Osteoblast (primary cell): ENCODE measurements around the gene KCTD19. TPM values are rescaled to one million over a fixed set of nuclear protein-coding genes. Genes with fewer than 3 reads are reported as not detected.

Experiments
- DNase-seq: peaks from one replicate; pipeline ENCODE4 v3.0.0; 2011; ENCODE audit warnings: low spot score, mixed read lengths; ENCODE audit not compliant: insufficient read length; ENCODE audit errors: missing footprints
- H2AFZ ChIP-seq: 2 replicates; pipeline ENCODE4 v1.6.0; 2011; ENCODE audit warnings: mild to moderate bottlenecking, low read length
- H3K27ac ChIP-seq: 2 replicates; pipeline ENCODE4 v1.5.1; 2011; ENCODE audit warnings: mild to moderate bottlenecking, low read depth, low read length, moderate library complexity
- H3K27me3 ChIP-seq: 2 replicates; pipeline ENCODE4 v1.6.0; 2012; ENCODE audit warnings: mild to moderate bottlenecking, control low read depth, inconsistent platforms, low read length, moderate library complexity; ENCODE audit not compliant: insufficient read depth
- H3K36me3 ChIP-seq: 2 replicates; pipeline ENCODE4 v1.5.1; 2011; ENCODE audit warnings: mild to moderate bottlenecking, low read length, control low read depth, moderate library complexity; ENCODE audit not compliant: insufficient read depth
- H3K4me1 ChIP-seq: 2 replicates; pipeline ENCODE4 v1.5.1; 2011; ENCODE audit warnings: mild to moderate bottlenecking, low read length, control low read depth, moderate library complexity; ENCODE audit not compliant: insufficient read depth
- H3K4me2 ChIP-seq: 2 replicates; pipeline ENCODE4 v1.6.0; 2011; ENCODE audit warnings: mild to moderate bottlenecking, low read length; ENCODE audit not compliant: insufficient read depth
- H3K4me3 ChIP-seq: fragments of 200-600 bp; sonication (generic); 3 replicates; pipeline ENCODE4 v1.5.1; 2012; ENCODE audit warnings: mild to moderate bottlenecking, low read length, inconsistent platforms; ENCODE audit not compliant: insufficient read depth
- H3K79me2 ChIP-seq: 2 replicates; pipeline ENCODE4 v1.6.0; 2012; ENCODE audit warnings: mild to moderate bottlenecking, low read length, control low read depth, inconsistent platforms; ENCODE audit not compliant: insufficient read depth
- H3K9me3 ChIP-seq: 2 replicates; pipeline ENCODE4 v1.5.1; 2011; ENCODE audit warnings: low read depth, low read length, control low read depth
- H4K20me1 ChIP-seq: 2 replicates; pipeline ENCODE4 v1.6.0; 2012; ENCODE audit warnings: mild to moderate bottlenecking, low read length, control low read depth; ENCODE audit not compliant: insufficient read depth
- CTCF ChIP-seq: IDR thresholded peaks from 2 replicates; pipeline ENCODE4 v1.5.1; 2011; ENCODE audit warnings: mild to moderate bottlenecking, low read depth, low read length, moderate library complexity; ENCODE audit errors: extremely low read depth
- total RNA-seq: library from RNA; depleted of rRNA; stranded (reverse); fragments of >200 nt; gene quantifications from 2 replicates; pipeline ENCODE4 v1.2.3, GENCODE V29; 2012

The KCTD19 gene
- total RNA-seq, 1 donor, result not detected

GRCh38 chr16:67336648-67337047 is 10.1 kb upstream of the KCTD19 start:
- Histone ChIP-seq H3K4me3 (no peak overlapping the region), H3K27me3 (no peaks in the 10 kb centered on the region), H4K20me1 (no peaks in the 10 kb centered on the region), H3K36me3 (no peaks in the 10 kb centered on the region), H3K79me2 (no peaks in the 10 kb centered on the region), H3K4me1 (no peaks in the 10 kb centered on the region), H3K27ac (no peak overlapping the region), H2AFZ (no peak overlapping the region), H3K9me3 (no peaks in the 10 kb centered on the region), H3K4me2 (no peak overlapping the region)
- no peak for DNase-seq
- no peak for TF ChIP-seq CTCF

GRCh38 chr16:67336116-67336515 is 9.6 kb upstream of the KCTD19 start:
- no peaks in the 10 kb centered on the region for H4K20me1 ChIP-seq
- no peak overlapping the region for H3K4me3 ChIP-seq
- TF ChIP-seq CTCF, result no peak

GRCh38 chr16:67333315-67333714 is 6.8 kb upstream of the KCTD19 start:
- H3K4me2 ChIP-seq, result no peak overlapping the region
- no peak overlapping the region for H3K27ac ChIP-seq
- H3K79me2 ChIP-seq, result no peaks in the 10 kb centered on the region
- H3K4me3 ChIP-seq, result no peak overlapping the region
- no peaks in the 10 kb centered on the region for H4K20me1 ChIP-seq
- no peak for DNase-seq
- TF ChIP-seq CTCF, result no peak
- H2AFZ ChIP-seq, result no peak overlapping the region
- H3K4me1 ChIP-seq, result peaks cover 4% of the 10 kb centered on the region
- H3K9me3 ChIP-seq, result no peaks in the 10 kb centered on the region
- no peaks in the 10 kb centered on the region for H3K27me3 ChIP-seq
- no peaks in the 10 kb centered on the region for H3K36me3 ChIP-seq

More at GRCh38 chr16:67336116-67336515, 9.6 kb upstream of the KCTD19 start:
- no peak for DNase-seq
- H3K9me3 ChIP-seq, result no peaks in the 10 kb centered on the region
- no peaks in the 10 kb centered on the region for H3K27me3 ChIP-seq
- no peak overlapping the region for H3K27ac ChIP-seq
- H2AFZ ChIP-seq, result no peak overlapping the region
- no peaks in the 10 kb centered on the region for H3K36me3 ChIP-seq
- no peak overlapping the region for H3K4me2 ChIP-seq
- H3K4me1 ChIP-seq, result no peaks in the 10 kb centered on the region
- no peaks in the 10 kb centered on the region for H3K79me2 ChIP-seq

GRCh38 chr16:67329901-67330300 is 3.4 kb upstream of the KCTD19 start:
- no peaks in the 10 kb centered on the region for H3K36me3 ChIP-seq
- H3K4me1 ChIP-seq, result peaks cover 9% of the 10 kb centered on the region
- no peak for TF ChIP-seq CTCF
- H3K27me3 ChIP-seq, result peaks cover 1% of the 10 kb centered on the region
- H4K20me1 ChIP-seq, result no peaks in the 10 kb centered on the region
- no peak overlapping the region for H2AFZ ChIP-seq
- H3K4me2 ChIP-seq, result no peak overlapping the region
- H3K4me3 ChIP-seq, result no peak overlapping the region
- H3K27ac ChIP-seq, result no peak overlapping the region
- no peaks in the 10 kb centered on the region for H3K79me2 ChIP-seq
- no peaks in the 10 kb centered on the region for H3K9me3 ChIP-seq
- no peak for DNase-seq
